GM12873 (cell line): Measurements from ENCODE around the gene ZXDB.

Experiments used
- TF ChIP-seq, protein P1 (sequence below): IDR thresholded peaks from 2 replicates; pipeline ENCODE4 v1.5.1; 2012; ENCODE audit warnings: low read depth, mild to moderate bottlenecking, moderate library complexity, low read length, control low read depth; ENCODE audit not compliant: insufficient read depth; ENCODE audit errors: missing control alignments

The ZXDB gene

DNA sequence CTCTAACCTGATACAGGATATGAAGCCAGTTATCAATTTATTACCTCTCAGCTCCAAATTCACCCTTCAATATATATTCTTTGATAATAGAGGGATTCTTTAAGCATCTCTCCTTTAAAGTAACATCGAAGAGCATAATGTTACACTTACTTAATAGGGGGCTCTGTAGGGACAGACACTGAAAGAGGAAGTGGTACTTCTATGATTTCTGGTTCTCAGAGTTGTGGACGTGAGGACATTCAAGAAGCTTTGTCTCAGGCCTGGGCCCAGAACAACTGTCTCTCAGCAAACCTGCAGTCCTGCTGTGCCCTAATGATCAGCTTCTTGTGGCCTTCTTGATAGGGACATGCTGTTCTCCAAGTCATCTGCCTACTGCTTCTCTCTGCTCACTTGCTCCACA lies 4.2 kb upstream of the ZXDB start:
- TF ChIP-seq, protein P1, sequence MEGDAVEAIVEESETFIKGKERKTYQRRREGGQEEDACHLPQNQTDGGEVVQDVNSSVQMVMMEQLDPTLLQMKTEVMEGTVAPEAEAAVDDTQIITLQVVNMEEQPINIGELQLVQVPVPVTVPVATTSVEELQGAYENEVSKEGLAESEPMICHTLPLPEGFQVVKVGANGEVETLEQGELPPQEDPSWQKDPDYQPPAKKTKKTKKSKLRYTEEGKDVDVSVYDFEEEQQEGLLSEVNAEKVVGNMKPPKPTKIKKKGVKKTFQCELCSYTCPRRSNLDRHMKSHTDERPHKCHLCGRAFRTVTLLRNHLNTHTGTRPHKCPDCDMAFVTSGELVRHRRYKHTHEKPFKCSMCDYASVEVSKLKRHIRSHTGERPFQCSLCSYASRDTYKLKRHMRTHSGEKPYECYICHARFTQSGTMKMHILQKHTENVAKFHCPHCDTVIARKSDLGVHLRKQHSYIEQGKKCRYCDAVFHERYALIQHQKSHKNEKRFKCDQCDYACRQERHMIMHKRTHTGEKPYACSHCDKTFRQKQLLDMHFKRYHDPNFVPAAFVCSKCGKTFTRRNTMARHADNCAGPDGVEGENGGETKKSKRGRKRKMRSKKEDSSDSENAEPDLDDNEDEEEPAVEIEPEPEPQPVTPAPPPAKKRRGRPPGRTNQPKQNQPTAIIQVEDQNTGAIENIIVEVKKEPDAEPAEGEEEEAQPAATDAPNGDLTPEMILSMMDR = no peak

DNA sequence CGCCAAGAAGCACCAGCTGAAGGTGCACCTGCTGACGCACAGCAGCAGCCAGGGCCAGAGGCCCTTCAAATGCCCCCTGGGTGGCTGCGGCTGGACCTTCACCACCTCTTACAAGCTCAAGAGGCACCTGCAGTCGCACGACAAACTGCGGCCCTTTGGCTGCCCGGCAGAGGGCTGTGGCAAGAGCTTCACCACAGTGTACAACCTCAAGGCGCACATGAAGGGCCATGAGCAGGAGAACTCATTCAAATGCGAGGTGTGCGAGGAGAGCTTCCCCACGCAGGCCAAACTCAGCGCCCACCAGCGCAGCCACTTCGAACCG lies 1.0 kb downstream of the ZXDB start:
- TF ChIP-seq, protein P1 = peak; percentile 36

DNA sequence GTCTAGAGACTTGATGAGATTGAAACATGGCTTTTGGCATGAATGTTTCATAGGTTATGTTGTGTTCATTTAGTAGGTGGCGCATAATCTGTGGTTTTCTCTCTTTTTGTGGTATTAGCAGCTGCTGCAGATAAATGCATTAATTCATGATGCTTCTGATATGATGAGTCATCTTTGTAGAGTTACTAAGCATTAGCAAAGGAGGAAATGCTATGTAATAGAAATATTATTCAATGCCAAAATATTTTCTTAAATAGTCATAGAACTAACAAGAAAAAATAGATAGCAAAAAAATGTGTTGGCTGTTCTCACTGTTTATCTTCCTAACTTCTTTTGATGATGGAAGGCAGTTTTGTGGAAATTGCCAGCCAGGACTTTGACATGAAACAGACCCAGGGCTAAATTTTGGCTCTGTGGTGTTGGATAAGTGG lies 3.6 kb downstream of the ZXDB start:
- TF ChIP-seq, protein P1 = no peak

DNA sequence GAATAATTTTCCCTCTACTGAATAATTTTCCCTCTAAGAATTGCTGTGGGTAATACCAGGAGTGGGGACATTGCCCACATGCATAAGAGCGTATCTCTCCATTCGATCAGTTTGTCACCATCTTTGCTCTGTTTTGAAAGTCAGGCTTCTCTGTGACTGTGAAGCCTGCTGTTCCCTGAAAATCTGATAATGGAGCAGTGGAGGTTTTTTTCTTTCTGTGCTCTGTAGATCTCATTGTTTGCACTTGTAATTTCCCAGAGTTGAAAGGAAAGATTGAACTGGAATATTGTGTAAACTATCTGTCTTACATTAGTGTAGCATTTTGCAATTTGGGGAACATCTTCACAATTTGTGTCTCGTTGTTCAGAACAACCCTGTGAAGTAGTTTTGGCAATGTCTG lies 4.3 kb downstream of the ZXDB start:
- TF ChIP-seq, protein P1 = no peak

DNA sequence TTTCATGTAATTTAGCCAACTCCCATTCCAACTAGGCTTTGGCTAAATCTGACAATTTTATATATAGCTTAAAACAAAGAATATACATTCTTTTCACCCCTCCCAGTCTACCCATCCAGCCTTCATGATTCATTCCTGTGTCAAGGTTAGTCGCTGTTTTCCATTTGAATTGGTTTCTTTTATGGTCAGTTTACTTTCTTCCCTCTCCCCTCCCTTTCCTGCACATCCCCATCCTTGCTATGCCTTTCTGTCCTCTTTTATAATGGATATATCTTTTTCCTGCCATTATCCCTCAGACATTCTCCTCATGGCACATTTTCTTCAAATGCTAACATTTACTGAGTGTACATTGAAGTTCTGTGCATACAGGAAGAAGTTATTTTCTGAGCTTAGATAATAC lies 4.7 kb downstream of the ZXDB start:
- TF ChIP-seq, protein P1 = no peak

DNA sequence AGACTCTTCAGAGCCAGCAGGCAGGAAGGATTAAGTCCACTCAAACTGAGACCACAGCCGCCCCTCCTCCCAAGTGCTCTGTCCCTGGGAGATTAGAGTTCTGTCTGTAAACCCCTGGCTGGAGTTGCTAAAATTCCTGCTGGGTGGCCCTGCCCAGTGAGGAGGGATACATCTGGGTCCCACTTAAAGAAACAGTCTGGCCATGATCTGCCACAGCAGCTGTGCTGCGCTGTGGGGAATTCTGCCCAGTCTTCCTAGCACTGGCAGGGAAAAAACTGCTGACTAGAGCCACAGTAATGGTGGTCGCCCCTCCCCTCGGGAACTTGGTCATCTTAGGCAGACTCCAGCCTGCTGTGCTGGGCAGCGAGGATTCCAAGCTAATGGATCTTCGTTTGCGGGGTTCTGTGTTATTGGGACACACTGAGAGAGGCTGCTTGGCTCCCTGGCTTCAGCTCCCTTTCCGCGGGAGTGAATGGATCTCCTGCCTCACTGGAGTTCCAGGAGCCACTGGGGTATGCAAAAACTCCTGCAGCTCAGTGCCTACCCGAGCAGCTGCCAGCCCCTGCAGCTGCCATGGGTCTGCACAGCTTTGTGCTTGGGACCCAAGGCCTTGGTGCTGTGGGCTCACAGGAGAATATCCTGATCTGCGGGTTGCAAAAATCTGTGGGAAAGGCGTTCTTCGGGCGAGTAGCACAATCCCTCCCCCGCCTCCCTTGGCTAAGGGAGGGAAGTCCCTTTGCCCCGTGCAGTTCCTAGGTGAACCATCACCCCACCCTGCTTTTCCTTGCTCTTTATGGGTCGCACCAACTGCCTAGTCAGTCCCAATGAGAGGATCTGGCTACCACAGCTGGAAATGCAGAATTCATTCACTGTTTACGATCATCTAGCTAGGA lies 15.7 kb downstream of the ZXDB start:
- TF ChIP-seq, protein P1 = no peak

DNA sequence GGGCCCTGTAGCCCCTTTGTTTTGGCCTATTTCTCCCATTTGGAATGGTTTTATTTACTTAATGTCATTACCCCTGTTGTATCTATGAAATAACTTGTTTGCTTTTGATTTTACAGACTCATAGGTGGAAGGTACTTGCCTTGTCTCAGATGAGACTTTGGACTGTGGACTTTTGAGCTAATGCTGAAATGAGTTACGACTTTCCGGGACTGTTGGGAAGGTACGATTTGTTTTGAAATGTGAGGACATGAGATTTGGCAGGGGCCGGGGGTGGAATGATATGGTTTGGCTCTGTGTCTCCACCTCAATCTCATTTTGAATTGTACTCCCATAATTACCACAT lies 48.8 kb downstream of the ZXDB start:
- TF ChIP-seq, protein P1 = no peak
